NCI-H524 (cell line): Measurements from ENCODE around the gene LHPP.
A peak's percentile ranks its signal among the peaks of the same experiment; 100 is the strongest.
"Not testable (repeated sequence)": the region's sequence is repeated elsewhere in the genome, so short reads cannot be mapped to it uniquely, and the experiment has no call there.

Experiments used
- DNase-seq, 2 experiments: peaks; one replicate each; lab custom pipeline; 2025; lab: John Stamatoyannopoulos, UW

Gene LHPP

DNA sequence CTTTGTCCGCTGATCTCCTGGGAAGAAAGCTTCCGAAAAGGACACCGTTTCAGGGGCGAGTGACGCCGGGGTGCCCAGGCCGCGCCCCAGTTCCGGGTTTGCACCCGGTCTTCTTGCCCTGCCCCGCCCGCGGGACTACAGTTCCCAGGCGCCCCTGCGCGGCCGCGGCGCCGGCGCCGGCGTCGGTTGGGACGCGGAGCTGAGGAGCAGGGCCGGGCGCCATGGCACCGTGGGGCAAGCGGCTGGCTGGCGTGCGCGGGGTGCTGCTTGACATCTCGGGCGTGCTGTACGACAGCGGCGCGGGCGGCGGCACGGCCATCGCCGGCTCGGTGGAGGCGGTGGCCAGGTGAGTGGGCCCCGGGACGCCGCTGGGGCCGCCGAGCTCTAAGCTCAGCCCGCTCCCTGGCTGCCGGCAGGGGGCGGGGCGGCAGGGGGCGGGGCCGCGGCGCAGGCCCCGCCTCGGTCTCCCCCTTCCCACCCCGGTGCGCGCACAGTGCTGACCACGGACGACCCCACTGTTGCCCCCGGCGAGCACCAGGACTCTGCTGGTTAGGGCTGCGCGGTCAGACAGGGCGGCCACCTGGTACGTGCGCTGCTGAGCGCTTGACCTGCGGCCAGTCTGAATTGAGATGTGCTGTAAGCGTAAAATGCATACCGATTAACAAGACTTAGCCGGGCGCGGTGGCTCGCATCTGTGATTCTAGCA lies at the start of gene LHPP:
Gene LHPP (plus strand): TSS at position 182 of the 706 bp plus-strand sequence. CDS start 40 bp downstream, at position 222.
- DNase-seq, result peak; percentile 12 to 27

DNA sequence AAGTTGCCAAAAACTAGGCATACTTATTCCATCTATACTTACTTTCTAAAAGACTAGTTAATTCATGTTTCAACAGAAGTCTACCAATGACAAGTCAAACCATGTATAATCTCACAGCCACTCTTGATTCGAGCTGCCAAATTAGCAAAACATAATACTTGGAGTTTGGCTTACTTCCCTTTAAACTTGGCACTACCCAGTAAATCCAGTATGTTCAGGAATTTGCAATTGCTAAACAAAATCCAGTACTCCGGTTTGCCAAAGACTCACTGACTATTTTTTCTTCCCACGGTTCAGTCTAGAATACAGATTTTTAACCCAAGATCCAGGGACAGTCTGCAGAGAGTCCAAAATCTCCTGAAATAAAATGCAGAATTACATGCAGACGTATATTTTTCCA lies 47.5 kb upstream of the LHPP start:
- DNase-seq, result no peak

- DNase-seq, result no peak
Observed at GRCh38 chr10:124415210-124415609, 46.4 kb upstream of the LHPP start.

DNA sequence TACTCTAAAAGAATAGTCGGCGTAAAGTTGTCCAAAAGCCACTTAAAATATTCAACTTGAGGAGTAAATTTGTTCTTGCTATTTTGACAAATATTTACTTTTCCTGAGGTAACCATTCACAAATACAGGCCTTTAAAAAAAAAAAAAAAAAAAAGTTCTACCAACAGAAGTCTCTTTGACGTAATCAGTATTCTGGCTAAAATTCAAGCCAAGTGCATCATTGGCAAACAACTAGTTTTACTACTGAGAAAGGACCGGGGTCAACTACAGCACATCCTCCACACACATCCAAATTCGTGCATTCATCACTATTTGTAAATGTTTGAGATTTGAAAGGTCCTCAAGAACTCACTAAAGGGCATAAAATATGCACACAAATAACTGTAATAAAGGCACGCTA lies 44.9 kb upstream of the LHPP start:
- no peak for DNase-seq

DNA sequence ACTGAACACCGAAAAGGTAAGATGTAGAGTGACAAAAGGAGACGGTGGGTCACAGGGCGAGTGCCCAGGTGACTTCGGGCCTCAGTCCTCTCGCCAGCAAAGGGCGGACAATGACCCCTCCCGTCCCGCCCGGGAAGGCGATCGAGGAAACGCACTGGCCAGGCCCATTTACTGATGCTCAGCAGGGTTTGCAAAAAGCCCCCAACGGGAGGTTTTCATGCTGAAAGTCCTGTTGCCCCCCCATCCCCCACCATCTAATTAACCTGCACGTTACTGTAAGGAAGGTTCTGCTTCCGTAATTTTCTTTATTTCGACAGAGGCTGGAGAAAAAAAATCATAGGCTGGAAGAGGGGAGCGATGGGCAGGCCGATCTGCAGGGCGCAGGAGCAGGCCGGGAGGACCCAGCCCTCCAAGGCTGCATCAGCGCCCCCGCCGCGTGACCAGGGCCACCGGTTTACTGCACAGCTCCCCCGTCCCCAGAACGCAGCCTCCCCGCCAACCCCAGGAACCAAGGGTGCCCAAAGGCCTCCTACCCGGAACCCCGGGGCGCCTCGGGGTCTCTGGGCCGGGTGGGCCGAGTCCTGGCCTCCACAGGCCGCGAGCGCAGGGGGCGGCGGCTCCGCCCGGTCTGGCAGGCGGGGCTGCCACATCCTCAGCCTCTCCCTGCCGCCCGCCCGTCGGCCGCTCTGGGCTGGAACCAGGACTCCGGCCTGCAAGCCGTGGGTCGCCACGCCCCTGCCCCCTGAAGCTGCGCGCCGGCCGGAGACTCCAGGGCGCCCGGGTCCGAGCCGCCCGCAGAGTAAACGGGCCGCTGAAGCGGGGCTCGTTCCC lies 43.5 kb upstream of the LHPP start:
- peak in 1 of 2 experiments; percentile 29 for DNase-seq

DNA sequence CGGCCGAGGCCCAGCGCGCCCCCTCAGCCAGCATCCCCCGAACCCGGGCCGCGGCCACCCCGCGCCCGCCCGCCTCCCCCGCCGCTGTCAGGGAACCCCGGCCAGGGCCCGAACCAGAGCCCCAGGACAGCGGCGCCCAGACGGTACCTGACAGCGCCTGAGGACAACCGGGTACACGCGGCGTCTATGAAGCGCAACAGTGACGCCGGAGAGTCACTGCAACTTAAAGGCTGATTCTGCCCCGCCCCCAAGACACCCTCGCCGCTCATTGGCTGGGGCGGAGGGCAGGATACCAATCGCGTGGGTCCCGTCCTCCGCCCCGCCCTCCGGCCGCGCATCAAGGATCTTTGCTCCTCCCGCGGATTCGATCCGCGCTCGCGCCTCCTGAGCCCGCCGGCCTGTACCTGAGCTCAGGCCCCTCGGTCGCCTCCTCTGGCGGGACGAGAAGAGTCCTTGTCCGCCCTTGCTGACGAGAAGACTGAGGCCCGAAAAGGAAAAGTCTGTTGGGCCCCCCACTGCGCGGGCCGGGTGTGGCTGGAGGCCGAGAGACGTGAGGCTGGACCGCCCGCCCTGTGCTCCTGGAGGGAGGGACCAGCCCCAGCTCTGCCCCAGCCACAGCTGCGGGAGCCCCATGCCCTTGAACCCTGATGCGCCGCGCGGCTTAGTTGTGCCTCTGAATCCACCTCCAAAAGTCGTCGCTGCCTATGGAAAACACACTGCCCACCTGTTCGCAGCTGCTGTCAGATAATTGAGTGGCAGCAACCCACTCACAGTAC lies 42.7 kb upstream of the LHPP start, which contains the start of gene OAT:
Gene OAT (minus strand): TSS at position 198 of the 776 bp plus-strand sequence. CDS start 6,752 bp downstream, outside the sequence.
- peak; percentile 78 to 83 for DNase-seq

GRCh38 chr10:124419635-124420034 lies 42.0 kb upstream of the LHPP start:
- no peak for DNase-seq

GRCh38 chr10:124420254-124420653 lies 41.4 kb upstream of the LHPP start:
- DNase-seq, result no peak

- no peak for DNase-seq
Observed at GRCh38 chr10:124422742-124423141, 38.9 kb upstream of the LHPP start.

DNA sequence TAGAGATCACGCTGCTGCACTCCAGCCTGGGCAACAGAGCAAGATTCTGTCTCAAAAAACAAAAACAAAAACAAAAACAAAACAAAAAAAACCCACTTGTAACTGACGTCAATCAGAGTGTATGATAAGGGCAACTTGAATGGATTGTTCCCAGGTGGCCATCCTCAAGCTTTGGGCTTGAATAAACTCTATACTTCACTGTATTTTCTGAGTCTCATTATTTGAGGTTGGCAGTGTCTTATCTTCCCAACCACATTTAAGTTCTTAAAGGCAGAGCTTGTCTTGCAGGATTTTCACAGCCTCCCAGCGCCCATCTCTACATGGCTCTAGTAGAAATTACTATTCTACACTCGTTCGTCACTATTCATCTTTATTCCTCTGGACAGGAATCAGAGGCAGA lies 37.8 kb upstream of the LHPP start:
- DNase-seq, result no peak

- DNase-seq, result no peak
Observed at GRCh38 chr10:124425227-124425962, 36.2 kb upstream of the LHPP start.

DNA sequence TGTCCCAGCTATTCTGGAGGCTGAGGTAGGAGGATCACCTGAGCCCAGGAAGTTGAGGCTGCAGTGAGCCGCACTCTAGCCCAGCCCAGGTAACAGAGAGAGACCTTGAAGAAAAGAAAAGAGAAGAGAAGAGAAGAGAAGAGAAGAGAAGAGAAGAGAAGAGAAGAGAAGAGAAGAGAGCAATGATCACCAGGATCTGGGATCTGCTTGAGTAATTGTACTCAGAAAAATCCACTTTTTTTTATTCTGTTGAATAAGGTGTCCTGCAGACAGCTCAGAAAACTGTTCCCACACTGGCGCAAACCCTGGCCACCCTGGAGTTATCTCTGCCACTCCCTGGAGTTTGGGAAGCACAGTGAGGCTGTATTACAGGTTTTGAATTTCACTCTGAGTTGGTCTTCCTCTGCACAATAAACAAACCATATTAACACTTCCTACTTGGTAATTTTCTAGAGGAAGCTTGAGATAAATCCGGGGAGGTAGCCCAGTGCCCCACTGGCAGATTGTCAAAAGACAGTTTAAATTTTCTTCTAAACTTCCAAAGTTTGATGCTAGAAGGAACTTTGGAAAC lies 33.3 kb upstream of the LHPP start:
- DNase-seq, result no peak

- DNase-seq, result no peak
Observed at GRCh38 chr10:124429576-124429975, 32.0 kb upstream of the LHPP start.

GRCh38 chr10:124430077-124430476 lies 31.5 kb upstream of the LHPP start:
- no peak for DNase-seq

DNA sequence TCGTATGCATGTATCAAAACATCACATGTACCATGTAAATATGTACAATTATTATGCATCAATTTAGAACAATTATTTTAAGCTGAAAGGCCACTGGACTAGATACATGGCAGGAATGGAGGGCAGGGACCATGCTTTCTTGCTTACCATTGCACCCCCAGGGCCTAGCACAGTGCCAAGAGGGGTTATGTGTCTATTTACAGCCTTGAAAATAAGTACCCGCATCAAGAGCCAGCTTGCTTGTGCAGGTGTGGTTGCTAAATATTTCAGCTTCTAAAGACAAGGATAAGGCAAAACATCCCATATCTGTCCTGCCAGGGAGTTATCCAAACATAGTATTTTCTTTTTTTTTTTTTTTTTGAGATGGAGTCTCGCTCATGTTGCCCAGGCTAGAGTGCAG lies 28.2 kb upstream of the LHPP start:
- DNase-seq, result no peak

DNA sequence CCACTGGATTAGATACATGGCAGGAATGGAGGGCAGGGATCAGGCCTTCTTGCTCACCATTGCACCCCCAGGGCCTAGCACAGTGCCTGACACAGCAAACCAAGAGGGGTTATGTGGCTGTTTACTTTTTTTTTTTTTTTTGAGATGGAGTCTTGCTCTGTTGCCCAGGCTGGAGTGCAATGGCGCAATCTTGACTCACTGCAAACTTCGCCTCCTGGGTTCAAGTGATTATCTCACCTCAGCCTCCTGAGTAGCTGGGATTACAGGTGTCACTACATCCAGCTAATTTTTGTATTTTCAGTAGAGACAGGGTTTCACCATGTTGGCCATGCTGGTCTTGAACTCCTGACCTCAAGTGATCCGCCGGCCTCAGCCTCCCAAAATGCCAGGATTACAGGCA lies 25.9 kb upstream of the LHPP start:
- DNase-seq, result not testable (repeated sequence)

GRCh38 chr10:124436191-124436638 lies 25.4 kb upstream of the LHPP start:
- no peak for DNase-seq

DNA sequence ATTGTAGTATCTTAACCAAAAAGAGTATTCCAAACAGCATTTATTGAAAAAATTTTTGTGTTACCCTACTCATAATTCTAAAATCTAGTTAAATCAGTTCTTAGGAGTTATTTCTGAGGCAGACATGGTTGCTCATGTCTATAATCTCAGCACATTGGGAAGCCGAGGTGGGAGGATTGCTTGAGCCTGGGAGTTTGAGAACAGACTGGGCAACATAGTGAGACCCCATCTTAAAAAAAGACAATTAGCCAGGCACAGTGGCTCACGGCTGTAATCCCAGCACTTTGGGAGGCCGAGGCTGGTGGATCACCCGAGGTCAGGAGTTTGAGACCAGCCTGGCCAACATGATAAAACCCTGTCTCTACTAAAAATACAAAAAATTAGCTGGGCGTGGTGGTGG lies 19.9 kb upstream of the LHPP start:
- DNase-seq, result not testable (repeated sequence)

GRCh38 chr10:124446830-124447750 lies 14.5 kb upstream of the LHPP start:
- DNase-seq, result no peak
